ENCODE results near the gene ATF4.

GRCh38 chr22:39530692-39531331, 10.4 kb downstream of the ATF4 start:
- TF ChIP-seq, protein P1, sequence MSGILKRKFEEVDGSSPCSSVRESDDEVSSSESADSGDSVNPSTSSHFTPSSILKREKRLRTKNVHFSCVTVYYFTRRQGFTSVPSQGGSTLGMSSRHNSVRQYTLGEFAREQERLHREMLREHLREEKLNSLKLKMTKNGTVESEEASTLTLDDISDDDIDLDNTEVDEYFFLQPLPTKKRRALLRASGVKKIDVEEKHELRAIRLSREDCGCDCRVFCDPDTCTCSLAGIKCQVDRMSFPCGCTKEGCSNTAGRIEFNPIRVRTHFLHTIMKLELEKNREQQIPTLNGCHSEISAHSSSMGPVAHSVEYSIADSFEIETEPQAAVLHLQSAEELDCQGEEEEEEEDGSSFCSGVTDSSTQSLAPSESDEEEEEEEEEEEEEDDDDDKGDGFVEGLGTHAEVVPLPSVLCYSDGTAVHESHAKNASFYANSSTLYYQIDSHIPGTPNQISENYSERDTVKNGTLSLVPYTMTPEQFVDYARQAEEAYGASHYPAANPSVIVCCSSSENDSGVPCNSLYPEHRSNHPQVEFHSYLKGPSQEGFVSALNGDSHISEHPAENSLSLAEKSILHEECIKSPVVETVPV (CRISPR knock-in tag; IDR thresholded peaks at IDR 0.05) = no peak
- TF ChIP-seq CREB5 (CRISPR knock-in tag; IDR thresholded peaks at IDR 0.05; ENCODE audit: low read depth) = no peak
- TF ChIP-seq ESRRG (CRISPR knock-in tag; IDR thresholded peaks at IDR 0.05) = no peak
- TF ChIP-seq PATZ1 (CRISPR knock-in tag; IDR thresholded peaks at IDR 0.05; ENCODE audit: borderline replicate concordance) = no peak
- TF ChIP-seq ZFP30 (CRISPR knock-in tag; IDR thresholded peaks at IDR 0.05) = no peak
- TF ChIP-seq RARB (CRISPR knock-in tag; IDR thresholded peaks at IDR 0.05) = no peak
- no peak for TF ChIP-seq TCF4 (CRISPR knock-in tag; IDR thresholded peaks at IDR 0.05; ENCODE audit: borderline replicate concordance)
